ENCODE data around the gene KIAA0825. TPM values are rescaled to one million over a fixed set of nuclear protein-coding genes. Genes with fewer than 3 reads are reported as not detected.
"Not testable (repeated sequence)": the region's sequence is repeated elsewhere in the genome, so short reads cannot be mapped to it uniquely, and the experiment has no call there.

The KIAA0825 gene
- total RNA-seq, 1 experiment from 2014 or later: 0.23 TPM

- no peak for DNase-seq (ENCODE audit: low spot score)
Observed at GRCh38 chr5:94184870-94185269, 433.5 kb downstream of the KIAA0825 start.

- DNase-seq (ENCODE audit: low spot score): no peak
Observed at GRCh38 chr5:94181895-94182294, 436.5 kb downstream of the KIAA0825 start.

- no peak for DNase-seq (ENCODE audit: low spot score)
Observed at GRCh38 chr5:94180761-94181160, 437.6 kb downstream of the KIAA0825 start.

- DNase-seq (ENCODE audit: low spot score): no peak
Observed at GRCh38 chr5:94175912-94176311, 442.5 kb downstream of the KIAA0825 start.

GRCh38 chr5:94174748-94175411, 443.5 kb downstream of the KIAA0825 start:
- no peak for DNase-seq (ENCODE audit: low spot score)

- no peak for DNase-seq (ENCODE audit: low spot score)
Observed at GRCh38 chr5:94173100-94173499, 445.3 kb downstream of the KIAA0825 start.

GRCh38 chr5:94171070-94171469, 447.3 kb downstream of the KIAA0825 start:
- not testable (repeated sequence) for DNase-seq (ENCODE audit: low spot score)

GRCh38 chr5:94170158-94170557, 448.2 kb downstream of the KIAA0825 start:
- DNase-seq (ENCODE audit: low spot score): not testable (repeated sequence)

- DNase-seq (ENCODE audit: low spot score): no peak
Observed at GRCh38 chr5:94168151-94168550, 450.3 kb downstream of the KIAA0825 start.

- no peak for DNase-seq (ENCODE audit: low spot score)
Observed at GRCh38 chr5:94161801-94162200, 456.6 kb downstream of the KIAA0825 start.

GRCh38 chr5:94159144-94159543, 459.3 kb downstream of the KIAA0825 start:
- DNase-seq (ENCODE audit: low spot score): no peak

- no peak for DNase-seq (ENCODE audit: low spot score)
Observed at GRCh38 chr5:94157704-94158539, 460.5 kb downstream of the KIAA0825 start.

- DNase-seq (ENCODE audit: low spot score): no peak
Observed at GRCh38 chr5:94154672-94155071, 463.7 kb downstream of the KIAA0825 start.

GRCh38 chr5:94153736-94154450, 464.5 kb downstream of the KIAA0825 start:
- DNase-seq (ENCODE audit: low spot score): no peak

- DNase-seq (ENCODE audit: low spot score): not testable (repeated sequence)
Observed at GRCh38 chr5:94143621-94144020, 474.8 kb downstream of the KIAA0825 start.

- no peak for DNase-seq (ENCODE audit: low spot score)
Observed at GRCh38 chr5:94140300-94140699, 478.1 kb downstream of the KIAA0825 start.

- no peak for DNase-seq (ENCODE audit: low spot score)
Observed at GRCh38 chr5:94130077-94130476, 488.3 kb downstream of the KIAA0825 start.

- DNase-seq (ENCODE audit: low spot score): no peak
Observed at GRCh38 chr5:94125107-94125506, 493.3 kb downstream of the KIAA0825 start.

- DNase-seq (ENCODE audit: low spot score): not testable (repeated sequence)
Observed at GRCh38 chr5:94116317-94116716, 502.1 kb downstream of the KIAA0825 start.

- DNase-seq (ENCODE audit: low spot score): no peak
Observed at GRCh38 chr5:94113087-94113486, 505.3 kb downstream of the KIAA0825 start.

- peak; percentile 93 for DNase-seq (ENCODE audit: low spot score)
Observed at GRCh38 chr5:94111209-94112004, 507.0 kb downstream of the KIAA0825 start.
